HG03565 (cell line): Measurements from ENCODE around the gene GPRC5C.
"Not testable (repeated sequence)": the region's sequence is repeated elsewhere in the genome, so short reads cannot be mapped to it uniquely, and the experiment has no call there.

ENCODE experiments used
- ATAC-seq: cut with Tn5 transposase; IDR thresholded peaks from one replicate; pipeline ENCODE4 v1.9.1; 2021; ENCODE audit warnings: mild to moderate bottlenecking, moderate library complexity; ENCODE audit not compliant: unreplicated experiment

Gene GPRC5C

GRCh38 chr17:74467221-74467951 lies 35.5 kb downstream of the GPRC5C start:
- ATAC-seq: peak; percentile 60

- ATAC-seq: no peak
Observed at GRCh38 chr17:74471341-74471740, 39.5 kb downstream of the GPRC5C start.

GRCh38 chr17:74472890-74473289 lies 41.0 kb downstream of the GPRC5C start:
- no peak for ATAC-seq

- ATAC-seq: no peak
Observed at GRCh38 chr17:74473294-74473693, 41.4 kb downstream of the GPRC5C start.

GRCh38 chr17:74474043-74474792 lies 42.3 kb downstream of the GPRC5C start:
- no peak for ATAC-seq

GRCh38 chr17:74475189-74475588 lies 43.3 kb downstream of the GPRC5C start:
- ATAC-seq: no peak

- ATAC-seq: no peak
Observed at GRCh38 chr17:74477411-74477810, 45.5 kb downstream of the GPRC5C start.

GRCh38 chr17:74478420-74479100 lies 46.7 kb downstream of the GPRC5C start:
- no peak for ATAC-seq

GRCh38 chr17:74480290-74480689 lies 48.4 kb downstream of the GPRC5C start:
- no peak for ATAC-seq

GRCh38 chr17:74481621-74482020 lies 49.7 kb downstream of the GPRC5C start:
- no peak for ATAC-seq

GRCh38 chr17:74484066-74484465 lies 52.2 kb downstream of the GPRC5C start:
- no peak for ATAC-seq

GRCh38 chr17:74485022-74485743 lies 53.3 kb downstream of the GPRC5C start:
- no peak for ATAC-seq

- no peak for ATAC-seq
Observed at GRCh38 chr17:74485841-74486240, 54.0 kb downstream of the GPRC5C start.

GRCh38 chr17:74488276-74488675 lies 56.4 kb downstream of the GPRC5C start:
- not testable (repeated sequence) for ATAC-seq

GRCh38 chr17:74490716-74491115 lies 58.8 kb downstream of the GPRC5C start:
- no peak for ATAC-seq

GRCh38 chr17:74491626-74492025 lies 59.7 kb downstream of the GPRC5C start:
- ATAC-seq: no peak

- no peak for ATAC-seq
Observed at GRCh38 chr17:74493331-74493833, 61.5 kb downstream of the GPRC5C start.
